Osteocyte (in vitro differentiated cells): ENCODE results near the gene CCDC167. TPM values are rescaled to one million over a fixed set of nuclear protein-coding genes. Genes with fewer than 3 reads are reported as not detected.

Experiments used
- DNase-seq: peaks from one replicate; pipeline ENCODE4 v3.0.0; 2021; ENCODE audit warnings: mixed read lengths; ENCODE audit not compliant: unreplicated experiment; ENCODE audit errors: extremely low spot score
- H3K27ac Mint-ChIP-seq: one replicate; pipeline ENCODE4 v1.8.0; 2021; ENCODE audit warnings: mild to moderate bottlenecking, mixed read lengths; ENCODE audit not compliant: unreplicated experiment
- H3K27me3 Mint-ChIP-seq: one replicate; pipeline ENCODE4 v1.8.0; 2021; ENCODE audit warnings: mixed read lengths; ENCODE audit not compliant: unreplicated experiment
- H3K36me3 Mint-ChIP-seq: one replicate; pipeline ENCODE4 v1.8.0; 2021; ENCODE audit warnings: mixed read lengths; ENCODE audit not compliant: unreplicated experiment
- H3K4me1 Mint-ChIP-seq: one replicate; pipeline ENCODE4 v1.8.0; 2021; ENCODE audit warnings: mixed read lengths; ENCODE audit not compliant: unreplicated experiment
- H3K4me3 Mint-ChIP-seq: one replicate; pipeline ENCODE4 v1.8.0; 2021; ENCODE audit warnings: mild to moderate bottlenecking, moderate library complexity, mixed read lengths; ENCODE audit not compliant: unreplicated experiment
- H3K9me3 Mint-ChIP-seq: one replicate; pipeline ENCODE4 v1.8.0; 2021; ENCODE audit warnings: mixed read lengths; ENCODE audit not compliant: unreplicated experiment
- CTCF ChIP-seq: fragments of 200-600 bp; sonication (generic); IDR thresholded peaks from 2 replicates; pipeline ENCODE4 v1.5.0; 2021; ENCODE audit warnings: antibody characterized with exemption, mild to moderate bottlenecking, moderate library complexity
- long read RNA-seq: library from polyadenylated mRNA; unstranded; transcript quantifications from one replicate; pipeline ENCODE4 v2.0.0, GENCODE V29; 2021
- total RNA-seq: library from RNA; stranded (reverse); gene quantifications from 2 replicates; pipeline ENCODE4 v1.2.1, GENCODE V29; 2021

Gene CCDC167
- total RNA-seq, result 22.7 and 23.0 TPM in 2 replicates
- long read RNA-seq, partial matches to known transcripts, result 0 of 4 reads
- long read RNA-seq, other reads (novel, unspliced or antisense), result 0 of 4 reads

- peaks cover 17% of the 10 kb centered on the region for H3K4me1 Mint-ChIP-seq
- no peak for TF ChIP-seq CTCF
- peak within 1 kb of the TSS; percentile 83 for H3K27ac Mint-ChIP-seq
- peaks cover 3% of the 10 kb centered on the region for H3K27me3 Mint-ChIP-seq
- H3K36me3 Mint-ChIP-seq, result no peaks in the 10 kb centered on the region
- peak; percentile 98 for DNase-seq
- H3K4me3 Mint-ChIP-seq, result peak within 1 kb of the TSS; percentile 92
- H3K9me3 Mint-ChIP-seq, result no peaks in the 10 kb centered on the region
Measured at GRCh38 chr6:37499433-37500293, at the start of gene CCDC167. Gene CCDC167, minus strand, starts transcription at chr6:37499893. Its CDS starts 30 bp downstream, at chr6:37499863.

GRCh38 chr6:37549154-37549553 lies 49.5 kb upstream of the CCDC167 start:
- Mint-ChIP-seq H3K9me3 (no peaks in the 10 kb centered on the region), H3K36me3 (no peaks in the 10 kb centered on the region), H3K27ac (no peak overlapping the region), H3K27me3 (no peaks in the 10 kb centered on the region), H3K4me1 (peaks cover 9% of the 10 kb centered on the region), H3K4me3 (no peak overlapping the region)
- DNase-seq, result no peak
- TF ChIP-seq CTCF, result no peak

- Mint-ChIP-seq H3K36me3 (no peaks in the 10 kb centered on the region), H3K4me1 (no peaks in the 10 kb centered on the region), H3K27me3 (no peaks in the 10 kb centered on the region), H3K4me3 (no peak overlapping the region), H3K27ac (no peak overlapping the region), H3K9me3 (no peaks in the 10 kb centered on the region)
- DNase-seq, result no peak
- no peak for TF ChIP-seq CTCF
Measured at GRCh38 chr6:37548067-37548674, 48.5 kb upstream of the CCDC167 start.

- no peak overlapping the region for H3K4me3 Mint-ChIP-seq
- H3K36me3 Mint-ChIP-seq, result no peaks in the 10 kb centered on the region
- H3K27me3 Mint-ChIP-seq, result no peaks in the 10 kb centered on the region
Measured at GRCh38 chr6:37547564-37548061, 47.9 kb upstream of the CCDC167 start.

More at GRCh38 chr6:37547564-37548061, 47.9 kb upstream of the CCDC167 start:
- no peak overlapping the region for H3K27ac Mint-ChIP-seq
- no peaks in the 10 kb centered on the region for H3K4me1 Mint-ChIP-seq
- H3K9me3 Mint-ChIP-seq, result no peaks in the 10 kb centered on the region
- TF ChIP-seq CTCF, result no peak
- DNase-seq, result no peak
